ENCODE data around the gene UBB. TPM values are rescaled to one million over a fixed set of nuclear protein-coding genes. Genes with fewer than 3 reads are reported as not detected.

UBB gene
- total and polyA plus RNA-seq, 8 donors = 1,151 to 2,150 (median 1,688) TPM

GRCh38 chr17:16430650-16431049 is 49.8 kb downstream of the UBB start:
- Histone ChIP-seq H3K27me3 (no peaks in the 10 kb centered on the region), H3K4me3 (no peak overlapping the region), H3K36me3 (peaks cover 0 to 79% of the 10 kb centered on the region in 2 donors), H3K27ac (no peak overlapping the region), H3K9me3 (no peaks in the 10 kb centered on the region), H3K4me1 (no peaks in the 10 kb centered on the region)
- DNase-seq (peak in 1 of 4 donors; percentile 3), ATAC-seq (no peak)
- TF ChIP-seq CTCF (IDR thresholded peaks at IDR 0.05) = no peak
- intact Hi-C loops (cut with DNase I) = loop anchor here in 1 of 2 donors (10.0 kb wide), 1 partner anchor 66 kb away; no protein-coding TSS in a partner anchor

DNA sequence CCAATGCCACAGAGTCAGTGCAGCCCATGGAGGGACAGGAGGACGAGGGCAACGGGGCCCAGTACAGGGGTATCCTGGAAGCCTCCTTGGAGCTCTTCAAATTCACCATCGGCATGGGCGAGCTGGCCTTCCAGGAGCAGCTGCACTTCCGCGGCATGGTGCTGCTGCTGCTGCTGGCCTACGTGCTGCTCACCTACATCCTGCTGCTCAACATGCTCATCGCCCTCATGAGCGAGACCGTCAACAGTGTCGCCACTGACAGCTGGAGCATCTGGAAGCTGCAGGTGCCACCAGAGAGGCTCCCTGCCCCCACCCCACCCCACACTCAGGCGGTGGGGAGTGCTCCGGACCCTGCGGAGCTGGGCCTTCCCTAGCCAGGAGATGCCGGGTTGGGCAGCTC is 51.1 kb downstream of the UBB start:
- Histone ChIP-seq H3K36me3 (peaks cover 0 to 65% of the 10 kb centered on the region in 2 donors), H3K9me3 (no peaks in the 10 kb centered on the region), H3K27ac (no peak overlapping the region), H3K4me3 (no peak overlapping the region), H3K4me1 (peaks cover 0 to 5% of the 10 kb centered on the region in 2 donors), H3K27me3 (no peaks in the 10 kb centered on the region)
- TF ChIP-seq CTCF (IDR thresholded peaks at IDR 0.05) = no peak
- ATAC-seq (no peak), DNase-seq (no peak)
- intact Hi-C loops (cut with DNase I) = loop anchor here in 1 of 2 donors (10.0 kb wide), 1 partner anchor 67 kb away; no protein-coding TSS in a partner anchor

Other genes with a start within 250 kb of the UBB start
- gene NCOR1, start 165.6 kb upstream of the UBB start, total RNA-seq = 100 to 1,000 TPM; 116 to 139 TPM
- gene NCOR1, start 165.6 kb upstream of the UBB start, polyA plus RNA-seq (ENCODE audit: insufficient read length in 6 of 6) = 100 to 1,000 TPM; 110 to 129 (median 115) TPM
- gene PIGL, start 163.9 kb upstream of the UBB start, total RNA-seq = 10 to 100 TPM; 15.9 to 27.9 TPM
- gene PIGL, start 163.9 kb upstream of the UBB start, polyA plus RNA-seq (ENCODE audit: insufficient read length in 6 of 6) = 10 to 100 TPM; 31.3 to 56.0 (median 43.3) TPM
- gene CENPV, start 27.6 kb upstream of the UBB start, total RNA-seq = 10 to 100 TPM; 11.5 to 13.5 TPM
- gene CENPV, start 27.6 kb upstream of the UBB start, polyA plus RNA-seq (ENCODE audit: insufficient read length in 6 of 6) = 10 to 100 TPM; 71.6 to 92.6 (median 78.8) TPM
- 10 to 100 TPM; 58.0 to 97.7 TPM for gene TRPV2, start 34.5 kb downstream of the UBB start, total RNA-seq
- 10 to 100 TPM in 4 of 6 donors, 1 to 10 TPM in 2; 9.2 to 15.1 (median 10.7) TPM for gene TRPV2, start 34.5 kb downstream of the UBB start, polyA plus RNA-seq (ENCODE audit: insufficient read length in 6 of 6)
- 1 to 10 TPM; 2.9 to 3.8 TPM for gene LRRC75A, start 111.1 kb downstream of the UBB start, total RNA-seq
- gene LRRC75A, start 111.1 kb downstream of the UBB start, polyA plus RNA-seq (ENCODE audit: insufficient read length in 6 of 6) = 1 to 10 TPM; 4.6 to 7.1 (median 6.4) TPM
- gene ZNF287, start 188.1 kb downstream of the UBB start, total RNA-seq = 1 to 10 TPM; 3.4 to 5.9 TPM
- 1 to 10 TPM; 7.5 to 10.0 (median 8.9) TPM for gene ZNF287, start 188.1 kb downstream of the UBB start, polyA plus RNA-seq (ENCODE audit: insufficient read length in 6 of 6)

Measured in left lung (tissue), 10 donors.